ENCODE results near the gene FEZF1. TPM values are rescaled to one million over a fixed set of nuclear protein-coding genes. Genes with fewer than 3 reads are reported as not detected.

FEZF1 gene
- not detected for total RNA-seq

- no peak for DNase-seq
Measured at GRCh38 chr7:122304319-122304975, at the start of gene FEZF1. Gene FEZF1 (minus strand): TSS chr7:122304750. CDS start chr7:122304437, 313 bp downstream.

- no peak for DNase-seq
Measured at GRCh38 chr7:122352454-122352853, 47.9 kb upstream of the FEZF1 start.

GRCh38 chr7:122350701-122351100, 46.2 kb upstream of the FEZF1 start:
- no peak for DNase-seq

DNA sequence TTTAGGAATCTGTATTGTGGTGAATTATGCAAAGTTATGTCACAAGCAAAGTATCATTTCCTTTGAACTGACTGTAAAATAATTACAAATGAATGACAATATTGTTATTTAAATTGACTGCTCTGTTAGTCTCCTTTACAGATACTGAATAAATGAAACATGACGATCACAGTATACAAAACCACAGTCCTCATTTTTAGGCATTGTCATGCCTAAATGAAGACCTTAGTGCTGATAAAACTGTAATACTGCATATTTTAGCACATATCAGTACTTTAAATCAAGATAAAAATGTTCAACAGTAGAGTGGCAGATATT, 39.7 kb upstream of the FEZF1 start:
- no peak for DNase-seq

DNA sequence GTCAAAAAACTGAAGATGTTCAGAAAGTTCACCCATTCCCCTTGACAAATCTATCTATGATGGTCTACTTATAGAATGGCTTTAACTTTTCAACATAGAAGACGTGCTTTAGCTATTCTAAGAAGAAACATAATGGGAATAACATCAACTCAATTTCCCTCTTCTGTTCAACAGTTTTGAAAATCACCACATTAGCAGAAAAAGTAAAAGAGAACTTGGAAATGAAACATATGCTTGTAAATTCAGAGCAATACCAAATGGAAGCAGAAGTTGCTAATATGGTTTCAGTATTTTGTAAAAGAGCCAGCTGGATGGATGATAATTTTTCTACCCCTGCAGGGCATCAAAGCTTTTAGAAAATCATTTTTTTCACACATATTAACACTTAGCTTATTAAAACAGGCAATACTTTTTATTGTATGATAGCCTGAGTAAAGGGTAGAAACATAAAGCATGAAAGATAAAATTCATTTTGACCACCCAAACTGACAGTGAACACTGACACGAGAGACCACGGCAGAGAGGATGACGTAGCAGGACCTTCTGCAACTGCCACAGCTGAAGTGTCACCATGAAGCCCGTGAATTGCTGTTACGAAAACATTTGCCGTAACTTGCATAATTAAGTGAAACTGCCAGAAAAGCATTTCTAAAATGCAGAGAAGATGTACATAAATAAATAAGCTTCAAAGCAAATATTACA, 39.2 kb upstream of the FEZF1 start:
- no peak for DNase-seq

DNA sequence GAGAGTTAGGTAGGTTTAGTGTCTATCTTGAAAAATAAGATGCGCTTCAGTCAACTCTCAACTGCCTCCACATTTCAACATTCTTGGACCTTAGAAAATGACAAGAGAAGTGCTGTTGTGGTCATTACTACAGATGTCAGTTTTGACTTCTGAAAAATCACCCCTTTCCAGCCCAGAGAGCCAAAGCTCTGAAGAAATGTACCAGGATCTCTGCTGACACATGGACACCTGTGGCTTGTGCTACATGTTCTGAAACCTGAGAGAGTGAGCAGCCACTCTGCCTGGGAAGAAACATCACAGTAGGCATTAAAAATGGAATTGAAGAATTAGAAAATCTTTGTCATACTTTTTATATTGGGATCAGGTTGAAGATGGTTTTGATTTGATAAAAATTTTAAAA, 35.9 kb upstream of the FEZF1 start:
- DNase-seq, result no peak

DNA sequence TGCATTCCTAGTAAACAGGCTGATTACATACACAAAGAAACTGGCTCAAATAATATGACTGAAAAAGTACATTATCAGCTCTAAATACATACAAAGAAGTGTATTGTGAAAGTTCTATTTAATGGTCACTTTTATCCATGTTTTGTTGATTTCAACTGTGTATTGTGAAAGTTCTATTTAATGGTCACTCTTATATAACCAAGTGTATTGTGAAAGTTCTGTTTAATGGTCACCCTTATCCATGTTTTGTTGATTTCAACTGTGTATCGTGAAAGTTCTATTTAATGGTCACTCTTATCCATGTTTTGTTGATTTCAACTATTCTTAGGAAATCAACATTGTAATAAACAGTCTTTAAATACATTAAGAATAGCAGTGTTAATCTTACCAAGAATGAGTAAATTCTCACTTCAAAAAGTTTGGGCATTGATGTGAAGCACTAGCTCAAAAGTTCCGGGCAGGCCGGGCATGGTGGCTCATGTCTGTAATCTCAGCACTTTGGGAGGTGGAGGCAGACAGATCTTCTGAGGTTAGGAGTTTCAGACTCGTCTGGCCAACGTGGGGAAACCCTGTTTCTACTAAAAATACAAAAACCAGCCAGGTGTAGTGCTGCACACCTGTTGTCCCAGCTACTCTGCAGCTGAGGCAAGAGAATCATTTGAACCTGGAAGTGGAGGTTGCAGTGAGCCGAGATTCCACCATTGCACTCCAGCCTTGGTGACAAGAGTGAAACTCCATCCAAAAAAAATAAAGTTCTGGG, 34.8 kb upstream of the FEZF1 start:
- DNase-seq, result no peak

- DNase-seq, result no peak
Measured at GRCh38 chr7:122337011-122337410, 32.5 kb upstream of the FEZF1 start.

DNA sequence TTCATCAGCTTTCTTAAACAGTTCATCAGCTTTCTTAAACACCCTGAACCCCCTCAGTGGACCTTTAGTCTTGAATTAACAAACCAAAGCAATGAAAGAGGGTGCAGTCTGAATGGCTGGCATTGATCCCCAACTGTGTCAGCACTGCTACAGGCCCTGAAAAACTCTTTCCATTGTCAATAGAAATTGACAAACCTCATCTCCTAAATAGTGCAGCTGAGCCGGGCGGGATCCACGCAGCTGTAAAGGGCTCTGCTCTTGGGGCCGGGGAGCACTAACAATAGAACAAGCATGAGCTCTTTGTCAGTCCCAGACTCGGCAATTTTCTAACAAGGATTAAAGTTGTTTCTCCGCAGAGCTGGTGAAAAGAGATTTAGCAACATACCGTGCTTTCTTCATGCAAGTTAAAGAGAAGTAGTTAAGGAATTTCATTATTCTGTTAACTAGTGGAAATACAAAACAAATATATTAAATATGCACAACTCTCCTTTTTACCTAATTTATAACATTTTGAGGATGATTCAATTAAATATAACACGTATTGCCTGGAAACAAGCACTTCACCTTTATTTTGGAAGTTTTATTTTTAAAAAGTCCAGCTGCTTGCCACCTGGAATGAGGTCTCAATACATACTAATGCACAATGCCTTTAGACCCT, 24.7 kb upstream of the FEZF1 start:
- DNase-seq, result no peak

- DNase-seq, result no peak
Measured at GRCh38 chr7:122327969-122328368, 23.4 kb upstream of the FEZF1 start.

DNA sequence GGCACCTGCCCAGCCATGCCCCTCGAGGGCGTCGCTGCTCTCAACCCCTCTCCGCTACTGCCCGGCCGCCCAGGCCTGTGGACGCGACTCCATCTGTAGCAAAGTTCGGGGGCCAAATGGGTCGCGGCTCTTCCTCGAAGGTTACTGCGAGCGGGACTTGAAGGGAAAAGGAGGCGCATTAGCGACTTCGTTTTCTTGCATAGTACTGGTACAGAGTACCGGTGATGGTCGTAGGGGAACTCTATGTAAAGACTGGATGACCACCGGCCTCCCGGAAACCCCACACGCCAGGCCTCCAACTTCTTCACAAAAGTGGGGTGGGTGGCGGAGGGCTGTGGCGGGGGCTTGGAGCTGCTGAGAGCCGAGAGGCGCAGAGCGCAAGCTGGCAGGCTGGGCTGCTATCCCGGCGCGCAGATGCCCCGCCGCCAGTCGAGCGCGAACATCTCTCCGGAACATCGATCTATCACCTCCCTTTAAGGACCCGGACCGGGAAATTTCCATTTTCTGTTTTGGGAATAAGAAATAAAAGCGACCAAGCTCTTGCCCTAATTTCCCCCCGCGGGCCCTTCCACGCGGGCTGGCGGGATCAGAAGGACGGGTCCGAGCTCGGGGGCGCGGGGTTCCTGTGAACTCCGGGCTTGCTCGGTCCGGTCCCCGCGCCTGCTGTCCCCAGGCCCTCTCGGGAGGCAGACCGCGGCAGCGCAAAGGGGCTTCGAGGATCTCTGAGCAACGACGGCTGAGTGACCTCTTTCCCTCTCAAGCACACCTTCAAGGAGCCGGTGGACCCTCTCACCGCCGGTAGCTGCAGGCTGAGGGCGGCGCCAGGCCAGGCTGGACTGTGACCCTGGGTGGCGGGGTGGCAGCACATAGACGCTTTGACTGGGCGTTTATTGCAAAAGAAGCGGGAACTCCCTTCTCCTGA, 12.2 kb upstream of the FEZF1 start:
- DNase-seq, result no peak

DNA sequence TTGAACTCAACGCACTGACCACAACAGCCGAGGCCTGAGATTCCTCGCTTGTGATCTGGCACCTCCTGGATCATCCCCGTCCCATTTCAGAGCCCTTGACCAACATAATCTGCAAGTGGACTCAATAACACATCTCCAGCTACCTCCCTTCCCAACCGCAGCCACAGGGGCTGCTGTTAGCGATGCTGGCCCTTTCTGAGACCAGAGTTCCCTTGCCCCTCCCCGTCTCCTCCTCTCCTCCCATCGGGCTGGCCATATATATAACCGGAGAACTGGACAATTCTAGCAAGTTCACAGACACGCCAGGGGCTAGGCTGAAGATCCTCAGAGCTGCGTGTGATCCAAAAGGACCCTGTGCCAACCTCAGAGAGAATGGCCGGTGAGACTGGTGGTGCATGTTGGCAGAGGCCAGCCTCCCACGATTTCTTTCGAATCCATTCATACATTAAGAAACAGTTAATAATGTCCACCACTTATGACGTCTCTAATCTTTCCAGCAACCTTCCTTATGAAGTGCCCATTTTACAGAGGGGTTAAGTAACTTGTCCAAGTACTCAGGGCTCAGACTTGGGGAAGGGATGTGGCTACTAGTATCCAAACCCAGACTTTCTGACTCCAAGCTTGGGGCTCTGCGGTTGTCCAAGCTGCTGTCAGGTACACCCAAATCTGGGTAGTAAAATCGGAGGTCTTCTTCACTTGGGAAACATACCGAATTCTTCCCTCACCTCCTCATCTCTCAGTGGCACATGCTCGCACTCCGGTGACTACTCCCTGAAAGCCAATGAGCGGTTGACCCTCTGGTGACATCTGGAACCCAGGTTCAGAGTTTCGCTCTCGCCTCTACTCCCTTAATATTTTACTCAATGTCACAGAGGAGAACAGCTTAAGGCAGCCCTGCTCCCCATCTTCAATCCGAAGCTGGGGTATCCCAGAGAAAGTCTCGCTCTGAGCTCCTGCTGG, 11.2 kb upstream of the FEZF1 start:
- no peak for DNase-seq

GRCh38 chr7:122314284-122314683, 9.7 kb upstream of the FEZF1 start:
- DNase-seq, result no peak

DNA sequence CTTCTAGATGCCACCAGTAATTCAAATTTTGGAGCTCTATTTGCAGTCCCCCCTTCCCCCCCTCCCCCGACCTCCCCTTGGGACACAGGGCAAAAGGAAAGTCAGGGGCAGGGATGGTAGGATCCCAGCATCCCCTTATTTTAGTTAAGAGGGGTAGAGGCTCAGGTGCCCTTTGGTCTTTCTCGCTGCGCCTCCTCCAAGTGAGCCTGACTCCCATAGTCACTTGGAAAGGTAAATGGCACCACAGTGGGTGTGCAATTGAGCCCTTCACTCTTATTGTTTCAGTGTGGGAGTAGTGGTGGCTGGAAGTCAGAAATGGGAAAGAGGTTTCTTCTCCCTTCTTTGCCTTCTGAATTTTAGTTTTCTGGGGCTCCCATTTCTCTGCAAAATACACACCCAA, 8.2 kb upstream of the FEZF1 start:
- DNase-seq, result no peak

- DNase-seq, result no peak
Measured at GRCh38 chr7:122311734-122312450, 7.3 kb upstream of the FEZF1 start.

GRCh38 chr7:122311050-122311700, 6.6 kb upstream of the FEZF1 start:
- no peak for DNase-seq

GRCh38 chr7:122310119-122311021, 5.8 kb upstream of the FEZF1 start:
- DNase-seq, result no peak

- DNase-seq, result no peak
Measured at GRCh38 chr7:122309421-122309820, 4.9 kb upstream of the FEZF1 start.

GRCh38 chr7:122307228-122307621, 2.7 kb upstream of the FEZF1 start:
- DNase-seq, result no peak
